ENCODE results near the gene SHROOM4.

GRCh38 chrX:50707405-50707804 is 106.6 kb downstream of the SHROOM4 start:
- TF ChIP-seq CTCF (IDR thresholded peaks at IDR 0.05), result no peak
- TF ChIP-seq POLR2A (IDR thresholded peaks at IDR 0.05), result no peak

Measured in breast epithelium (tissue), 3 donors.